Thymus (tissue), 11 donors: ENCODE data around the gene SERPINA4. TPM values are rescaled to one million over a fixed set of nuclear protein-coding genes. Genes with fewer than 3 reads are reported as not detected.

Experiments used
- DNase-seq, 9 donors: peaks; one replicate each; pipeline ENCODE4 v3.0.0-alpha.2; 2013; ENCODE audit warnings: low spot score in 9 of 9, low read depth in 6 of 9, missing footprints in 1 of 9
- H3K27ac ChIP-seq, 2 donors: one replicate each; pipeline ENCODE4 v1.5.1; 2013; ENCODE audit warnings: control low read depth in 1 of 2, low read depth in 1 of 2, low read length in 1 of 2, mild to moderate bottlenecking in 1 of 2, moderate library complexity in 1 of 2
- H3K27me3 ChIP-seq, 2 donors: one replicate each; pipeline ENCODE4 v1.5.1; 2013; ENCODE audit warnings: low read length in 1 of 2; ENCODE audit not compliant: control insufficient read depth in 2 of 2, insufficient read depth in 1 of 2
- H3K36me3 ChIP-seq, 2 donors: one replicate each; pipeline ENCODE4 v1.5.1; 2013; ENCODE audit warnings: low read length in 1 of 2, mild to moderate bottlenecking in 1 of 2, moderate library complexity in 1 of 2; ENCODE audit not compliant: control insufficient read depth in 2 of 2, insufficient read depth in 2 of 2
- H3K4me1 ChIP-seq, 2 donors: one replicate each; pipeline ENCODE4 v1.5.1; 2013; ENCODE audit warnings: low read length in 2 of 2; ENCODE audit not compliant: control insufficient read depth in 2 of 2, insufficient read depth in 2 of 2
- H3K4me3 ChIP-seq, 2 donors: one replicate each; pipeline ENCODE4 v1.5.1; 2013; ENCODE audit warnings: low read length in 2 of 2, control low read depth in 1 of 2, mild to moderate bottlenecking in 1 of 2
- H3K9me3 ChIP-seq, 2 donors: one replicate each; pipeline ENCODE4 v1.5.1; 2013; ENCODE audit warnings: low read length in 1 of 2, mild to moderate bottlenecking in 1 of 2; ENCODE audit not compliant: control insufficient read depth in 2 of 2, insufficient read depth in 1 of 2
- WGBS: extraction: QIAGEN DNeasy Blood & Tissue Kit; methylation state at CpG from one replicate; pipeline ENCODE4 v1.1.7; 2013; 5-methylcytosine and 5-hydroxymethylcytosine counted together
- polyA plus RNA-seq: library from polyadenylated mRNA; stranded (reverse); fragments of 200-250 nt; gene quantifications from one replicate; pipeline ENCODE4 v1.2.3, GENCODE V29; 2013
- total RNA-seq: library from RNA; stranded (reverse); fragments of 120-200 nt; gene quantifications from one replicate; pipeline ENCODE4 v1.2.4, GENCODE V29; 2013
- donor health status: healthy.

SERPINA4 gene
- total and polyA plus RNA-seq, 2 donors = 0.41 to 0.52 TPM

DNA sequence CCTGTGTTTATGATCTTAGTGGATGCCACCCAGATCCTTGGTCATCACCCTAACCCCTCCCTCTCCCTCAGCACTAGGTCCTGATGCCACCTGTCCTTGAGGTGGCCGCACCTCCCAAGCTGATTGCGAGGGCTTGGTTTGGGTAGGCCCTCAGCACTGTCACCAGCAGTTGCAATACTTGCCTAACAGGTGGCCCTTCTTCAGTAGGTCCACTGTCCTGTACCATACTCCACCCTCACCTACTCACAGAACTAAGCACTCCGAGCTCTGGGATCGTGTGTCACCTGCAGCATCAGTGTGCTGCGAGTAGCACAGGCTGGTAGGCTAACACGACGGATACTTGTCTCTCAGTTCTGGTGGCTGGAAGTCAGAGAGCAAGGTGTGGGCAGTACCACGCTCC lies 38.0 kb upstream of the SERPINA4 start:
- DNase-seq = no peak

DNA sequence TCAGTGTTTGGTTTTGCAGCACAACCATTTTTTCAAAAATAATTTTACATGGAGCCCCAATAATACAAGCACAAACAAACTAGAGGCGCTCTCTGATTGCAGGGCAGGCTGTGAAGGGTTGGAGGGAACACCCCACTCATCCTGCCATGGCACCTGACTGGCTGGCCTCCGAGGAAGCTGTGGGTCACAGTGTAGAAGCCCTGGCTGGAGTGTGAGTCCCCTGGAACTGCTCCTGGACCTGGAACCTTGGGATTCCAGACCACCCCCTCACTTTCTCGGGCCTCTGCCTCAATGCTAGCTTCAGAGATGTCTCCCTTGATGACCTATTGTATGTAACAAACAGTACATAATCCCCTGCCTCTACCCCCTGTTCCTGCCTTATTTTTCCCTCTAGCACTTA lies 37.1 kb upstream of the SERPINA4 start:
- H3K36me3 ChIP-seq = no peaks in the 10 kb centered on the region
- no peaks in the 10 kb centered on the region for H3K27me3 ChIP-seq
- no peaks in the 10 kb centered on the region for H3K9me3 ChIP-seq
- H3K4me3 ChIP-seq = no peak overlapping the region
- no peak for DNase-seq
- H3K27ac ChIP-seq = no peak overlapping the region
- 84% methylated on average over 3 of the region's 3 CpGs for WGBS
- H3K4me1 ChIP-seq = no peaks in the 10 kb centered on the region

More for the DNA sequence above, 38.0 kb upstream of the SERPINA4 start:
- H3K27ac ChIP-seq = no peak overlapping the region
- no peaks in the 10 kb centered on the region for H3K9me3 ChIP-seq
- H3K4me1 ChIP-seq = no peaks in the 10 kb centered on the region
- H3K4me3 ChIP-seq = no peak overlapping the region
- H3K36me3 ChIP-seq = no peaks in the 10 kb centered on the region
- WGBS = 96% methylated on average over 8 of the region's 8 CpGs
- H3K27me3 ChIP-seq = no peaks in the 10 kb centered on the region

DNA sequence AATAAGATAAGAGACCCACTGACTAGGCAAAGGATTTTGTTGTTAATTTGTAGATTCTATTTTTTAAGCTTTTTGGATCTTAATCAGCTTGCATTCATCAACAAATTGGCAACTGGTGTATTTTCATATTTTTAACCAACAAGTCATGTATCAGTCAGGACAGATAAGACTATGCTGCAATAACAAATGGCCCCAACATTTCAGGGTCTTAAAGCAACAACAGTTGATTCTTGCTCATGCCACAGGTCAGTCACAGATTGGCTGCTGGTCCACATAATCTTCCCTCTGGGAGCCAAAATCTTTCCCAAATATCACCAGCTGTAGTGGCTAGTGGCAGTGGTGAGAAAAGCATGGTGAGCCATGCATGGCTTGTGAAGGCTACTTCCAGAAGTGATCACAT lies 30.1 kb upstream of the SERPINA4 start:
- Histone ChIP-seq H3K27ac (no peak overlapping the region), H3K4me3 (no peak overlapping the region), H3K4me1 (no peaks in the 10 kb centered on the region), H3K27me3 (no peaks in the 10 kb centered on the region), H3K36me3 (no peaks in the 10 kb centered on the region), H3K9me3 (no peaks in the 10 kb centered on the region)
- DNase-seq = no peak

DNA sequence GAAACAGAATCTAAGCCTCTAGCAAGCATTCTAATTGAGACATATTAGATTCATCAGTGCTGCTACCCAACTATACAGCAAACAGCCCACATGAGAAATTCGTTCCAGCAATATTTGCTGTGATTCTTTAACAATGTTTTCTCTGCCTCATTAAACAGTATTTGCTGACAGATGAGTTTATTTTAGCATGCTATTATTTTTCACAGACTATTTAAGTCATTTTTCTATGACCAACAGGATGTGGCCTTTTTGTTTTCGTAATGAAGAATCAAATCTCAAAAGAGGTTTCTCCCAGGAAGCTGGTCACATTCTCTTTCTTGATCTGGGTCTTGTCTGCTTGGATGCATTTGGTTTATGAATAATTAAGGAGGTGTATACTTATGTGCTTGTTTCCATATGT lies 28.8 kb upstream of the SERPINA4 start:
- Histone ChIP-seq H3K27me3 (no peaks in the 10 kb centered on the region), H3K27ac (no peak overlapping the region), H3K4me1 (no peaks in the 10 kb centered on the region), H3K36me3 (no peaks in the 10 kb centered on the region), H3K4me3 (no peak overlapping the region), H3K9me3 (no peaks in the 10 kb centered on the region)
- WGBS = 65% methylated on average over 2 of the region's 2 CpGs
- DNase-seq = no peak

DNA sequence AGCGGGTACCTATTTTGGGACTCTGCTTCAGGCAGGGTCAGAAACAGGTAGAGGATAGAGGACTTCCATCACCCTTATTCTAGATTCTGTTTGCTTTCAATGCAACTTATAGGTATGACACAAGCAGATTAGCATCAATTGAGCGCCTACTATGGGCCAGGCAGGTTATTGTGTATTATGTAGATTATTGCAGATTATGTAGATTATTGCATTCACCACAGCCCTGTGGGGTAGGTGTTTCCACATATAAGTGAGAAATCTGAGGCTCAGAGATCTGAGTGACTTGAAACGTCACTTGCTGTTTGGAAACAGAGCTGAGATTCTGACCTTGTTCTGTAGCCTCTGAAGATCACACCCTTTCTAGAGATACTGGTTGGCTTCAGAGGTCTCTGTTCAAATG lies 25.7 kb upstream of the SERPINA4 start:
- Histone ChIP-seq H3K36me3 (no peaks in the 10 kb centered on the region), H3K4me3 (no peak overlapping the region), H3K27me3 (no peaks in the 10 kb centered on the region), H3K4me1 (no peaks in the 10 kb centered on the region), H3K27ac (no peak overlapping the region), H3K9me3 (no peaks in the 10 kb centered on the region)
- DNase-seq = no peak
- WGBS = 74% methylated on average over 3 of the region's 3 CpGs

DNA sequence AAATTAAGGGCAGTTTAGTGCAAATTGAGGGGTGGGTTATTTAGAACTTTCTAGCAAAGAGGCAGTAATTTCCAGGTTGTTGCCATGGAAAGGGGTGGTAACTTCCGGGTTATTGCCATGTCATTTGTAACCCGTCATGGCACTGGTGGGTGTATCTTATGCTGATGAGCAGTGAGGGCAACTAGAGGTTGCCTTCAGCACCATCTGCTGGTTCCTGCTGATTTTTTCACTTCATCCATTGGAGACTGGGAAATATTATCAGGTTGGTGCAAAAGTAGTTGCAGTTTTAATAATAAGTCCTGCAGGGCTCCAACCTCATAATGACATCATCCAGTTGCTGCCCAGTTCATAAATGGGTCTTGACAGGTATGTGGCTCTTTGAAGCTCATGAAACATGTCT lies 24.4 kb upstream of the SERPINA4 start:
- 69% methylated on average over 2 of the region's 2 CpGs for WGBS
- Histone ChIP-seq H3K9me3 (no peaks in the 10 kb centered on the region), H3K4me1 (no peaks in the 10 kb centered on the region), H3K27ac (no peak overlapping the region), H3K27me3 (no peaks in the 10 kb centered on the region), H3K4me3 (no peak overlapping the region), H3K36me3 (no peaks in the 10 kb centered on the region)
- no peak for DNase-seq

DNA sequence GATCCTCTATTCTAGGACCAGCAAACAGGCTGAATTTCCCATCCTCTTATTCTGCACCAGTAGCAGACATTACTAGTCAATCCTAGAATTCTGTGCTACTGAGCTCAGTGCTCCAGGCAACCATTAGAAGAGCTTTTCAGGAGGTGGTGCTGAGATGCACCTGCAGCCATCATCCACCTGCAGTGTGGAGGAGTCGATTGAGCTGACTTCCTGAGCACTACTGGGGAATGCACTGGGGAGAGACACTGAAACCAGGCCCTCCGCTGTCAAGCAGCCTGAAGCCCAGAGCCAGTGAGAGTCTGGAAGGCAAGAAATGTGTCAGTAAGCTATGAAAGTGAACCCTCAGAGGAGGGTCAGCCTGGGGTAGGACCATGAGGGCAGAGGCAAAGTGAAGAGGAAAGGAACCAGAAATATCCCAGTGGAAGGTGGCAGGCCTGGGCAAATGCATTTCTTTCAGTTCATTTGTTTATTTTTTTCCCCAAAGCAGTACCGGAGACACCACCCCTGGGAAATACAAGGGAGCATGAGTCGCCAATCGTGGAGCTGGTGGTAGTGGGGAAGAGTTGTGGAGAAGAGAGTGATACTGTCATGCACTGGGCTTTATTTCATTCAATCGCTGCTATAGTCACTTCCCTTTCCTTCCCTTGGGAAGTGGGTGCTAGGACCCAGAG lies 23.0 kb upstream of the SERPINA4 start:
- H3K27me3 ChIP-seq = no peaks in the 10 kb centered on the region
- no peak for DNase-seq
- H3K27ac ChIP-seq = no peak overlapping the region
- WGBS = 91% methylated on average over 6 of the region's 6 CpGs
- no peaks in the 10 kb centered on the region for H3K36me3 ChIP-seq
- H3K9me3 ChIP-seq = no peaks in the 10 kb centered on the region
- peaks cover 0 to under 1% of the 10 kb centered on the region in 2 donors for H3K4me1 ChIP-seq
- H3K4me3 ChIP-seq = no peak overlapping the region

DNA sequence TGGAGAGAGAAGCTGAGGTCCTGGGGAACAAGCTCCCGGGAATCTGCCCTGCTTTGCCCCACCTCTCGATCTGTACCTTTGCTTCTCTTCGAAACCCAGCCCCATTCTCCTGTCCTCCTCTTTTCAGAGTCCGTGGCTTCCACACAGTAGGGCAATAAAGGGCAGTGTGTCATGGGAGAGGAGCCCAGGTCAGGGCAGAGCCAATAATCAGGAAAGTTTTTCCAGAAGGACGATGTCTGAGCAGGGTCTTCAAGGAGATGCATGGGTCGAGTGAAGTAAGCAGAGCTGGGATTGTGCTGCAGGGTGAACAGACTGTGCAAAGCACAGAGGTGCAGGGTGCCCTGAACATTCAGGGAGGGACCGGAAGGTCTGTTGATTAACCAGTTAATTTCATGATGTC lies 22.1 kb upstream of the SERPINA4 start:
- Histone ChIP-seq H3K9me3 (no peaks in the 10 kb centered on the region), H3K27ac (no peak overlapping the region), H3K27me3 (no peaks in the 10 kb centered on the region), H3K4me3 (no peak overlapping the region), H3K36me3 (no peaks in the 10 kb centered on the region), H3K4me1 (peaks cover 0 to 3% of the 10 kb centered on the region in 2 donors)
- WGBS = 84% methylated on average over 7 of the region's 7 CpGs
- no peak for DNase-seq

DNA sequence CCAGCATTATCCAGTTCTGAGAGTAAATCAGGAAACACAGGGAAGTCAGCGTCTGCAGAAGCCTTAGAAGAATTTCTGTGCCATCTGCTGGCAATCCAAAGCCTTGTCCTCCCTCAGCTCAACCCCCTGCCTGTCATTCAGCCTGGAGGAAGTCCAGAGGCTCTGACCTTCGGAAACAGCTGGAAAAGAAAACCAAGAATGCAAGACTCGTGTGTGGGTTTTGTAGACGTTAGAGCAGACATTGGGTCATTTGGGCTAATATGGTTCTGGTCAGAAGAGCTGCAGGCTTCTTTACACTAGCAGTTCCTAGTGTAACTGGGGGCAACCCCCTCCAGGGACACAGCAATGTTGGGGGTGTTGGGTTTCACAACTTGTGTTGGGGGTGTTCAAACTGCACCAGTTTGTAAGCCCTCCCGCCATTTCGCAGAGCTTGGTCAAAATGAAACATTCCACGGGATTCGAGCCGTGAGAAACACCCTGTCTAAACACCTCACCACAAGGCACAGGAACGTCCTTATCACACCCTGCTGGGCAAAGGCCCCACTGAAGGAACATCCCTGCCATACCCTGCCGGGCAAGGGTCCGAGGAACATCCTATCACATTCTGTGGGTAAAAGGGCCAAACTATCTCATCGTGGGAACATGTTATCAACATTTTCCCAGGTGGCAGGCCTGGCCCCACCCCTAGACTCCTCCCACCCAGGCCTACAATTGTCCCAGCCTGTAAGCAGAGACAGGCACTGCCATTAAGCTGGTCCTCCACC lies 21.0 kb upstream of the SERPINA4 start:
- H3K4me3 ChIP-seq = no peak overlapping the region
- no peaks in the 10 kb centered on the region for H3K36me3 ChIP-seq
- WGBS = 41% methylated on average over 13 of the region's 13 CpGs
- peaks cover 0 to 3% of the 10 kb centered on the region in 2 donors for H3K4me1 ChIP-seq
- DNase-seq = no peak
- H3K27ac ChIP-seq = no peak overlapping the region
- H3K9me3 ChIP-seq = no peaks in the 10 kb centered on the region
- no peaks in the 10 kb centered on the region for H3K27me3 ChIP-seq
